NCI-H524 treated with DMSO at 0.1 percent for 48 hours (cell line): ENCODE data around the gene ZCCHC13.
"Not testable (repeated sequence)": the region's sequence is repeated elsewhere in the genome, so short reads cannot be mapped to it uniquely, and the experiment has no call there.

Experiments used
- DNase-seq: peaks from one replicate; lab custom pipeline; 2025; lab: John Stamatoyannopoulos, UW

The ZCCHC13 gene

GRCh38 chrX:74321191-74321590 is 17.2 kb downstream of the ZCCHC13 start:
- DNase-seq = no peak

- peak; percentile 60 for DNase-seq
Observed at GRCh38 chrX:74324131-74324530, 20.2 kb downstream of the ZCCHC13 start.

- peak; percentile 99 for DNase-seq
Observed at GRCh38 chrX:74325130-74326059, 21.4 kb downstream of the ZCCHC13 start.

- no peak for DNase-seq
Observed at GRCh38 chrX:74338852-74339251, 34.9 kb downstream of the ZCCHC13 start.

GRCh38 chrX:74340051-74340450 is 36.1 kb downstream of the ZCCHC13 start:
- no peak for DNase-seq

- DNase-seq = not testable (repeated sequence)
Observed at GRCh38 chrX:74342211-74342610, 38.2 kb downstream of the ZCCHC13 start.

- peak; percentile 75 for DNase-seq
Observed at GRCh38 chrX:74343343-74344279, 39.6 kb downstream of the ZCCHC13 start.

- no peak for DNase-seq
Observed at GRCh38 chrX:74344280-74344622, 40.3 kb downstream of the ZCCHC13 start.

- no peak for DNase-seq
Observed at GRCh38 chrX:74346088-74346487, 42.1 kb downstream of the ZCCHC13 start.

GRCh38 chrX:74349387-74349786 is 45.4 kb downstream of the ZCCHC13 start:
- DNase-seq = no peak

GRCh38 chrX:74351760-74352159 is 47.8 kb downstream of the ZCCHC13 start:
- no peak for DNase-seq

- DNase-seq = no peak
Observed at GRCh38 chrX:74353984-74354383, 50.0 kb downstream of the ZCCHC13 start.
